Right cardiac atrium (tissue), 5 donors: Measurements from ENCODE around the gene STEEP1. TPM values are rescaled to one million over a fixed set of nuclear protein-coding genes. Genes with fewer than 3 reads are reported as not detected.

ENCODE experiments used
- polyA plus RNA-seq: library from polyadenylated mRNA; stranded (reverse); fragments of 200-250 nt; gene quantifications from one replicate; pipeline ENCODE4 v1.2.3, GENCODE V29; 2013
- total RNA-seq, 4 donors: library from RNA; stranded (reverse); fragmentation: NEBNext Ultra II Directional; extraction: Animal tissue kit (Norgen Biotek cat#: 25700); gene quantifications; one replicate each; pipeline ENCODE4 v1.2.1, GENCODE V29; 2021
- donor health status: healthy with polysubstance abuse.
- donor health status: DM: no; HTN: yes; CAD: no.
- donor health status: DM: no; HTN: no; CAD: no.
- donor health status: DM: no; HTN: yes; CAD: no; lungs with severe emphysema.
- donor health status: DM: yes; HTN: yes; CAD: no.

Gene STEEP1
- total and polyA plus RNA-seq, 5 donors: 13.6 to 17.4 (median 16.6) TPM

Other genes starting within 250 kb of the STEEP1 start
- 1 to 10 TPM; 3.9 to 6.0 (median 5.3) TPM for gene SLC25A43, start 166.1 kb downstream of the STEEP1 start, total RNA-seq
- 4.3 TPM for gene SLC25A43, start 166.1 kb downstream of the STEEP1 start, polyA plus RNA-seq
- gene SLC25A5, start 97.0 kb downstream of the STEEP1 start, total RNA-seq: 100 to 1,000 TPM; 172 to 213 (median 198) TPM
- 126 TPM for gene SLC25A5, start 97.0 kb downstream of the STEEP1 start, polyA plus RNA-seq
- 10 to 100 TPM; 48.8 to 59.8 (median 53.2) TPM for gene UBE2A, start 9.2 kb upstream of the STEEP1 start, total RNA-seq
- 56.8 TPM for gene UBE2A, start 9.2 kb upstream of the STEEP1 start, polyA plus RNA-seq
- 1 to 10 TPM; 4.4 to 5.2 (median 4.8) TPM for gene NKRF, start 41.0 kb upstream of the STEEP1 start, total RNA-seq
- gene NKRF, start 41.0 kb upstream of the STEEP1 start, polyA plus RNA-seq: 3.8 TPM
- gene SEPTIN6, start 127.8 kb upstream of the STEEP1 start, total RNA-seq: 10 to 100 TPM; 13.9 to 30.4 (median 16.8) TPM
- gene SEPTIN6, start 127.8 kb upstream of the STEEP1 start, polyA plus RNA-seq: 5.7 TPM
- under 1 TPM in 2 of 4 donors, not detected in 2; 0.37 to 0.53 TPM for gene SOWAHD, start 193.2 kb upstream of the STEEP1 start, total RNA-seq
- 0.14 TPM for gene SOWAHD, start 193.2 kb upstream of the STEEP1 start, polyA plus RNA-seq
- gene RPL39, start 226.2 kb upstream of the STEEP1 start, total RNA-seq: 1,000 to 10,000 TPM; 1,125 to 1,239 (median 1,186) TPM
- gene RPL39, start 226.2 kb upstream of the STEEP1 start, polyA plus RNA-seq: 4,509 TPM